ENCODE results near the gene MBD3L4. TPM values are rescaled to one million over a fixed set of nuclear protein-coding genes. Genes with fewer than 3 reads are reported as not detected.

MBD3L4 gene
- total and polyA plus RNA-seq, 10 of the 15 experiments (the other 5 are each of a cell fraction or from before 2014, with no cell fraction given): not detected

- in situ Hi-C loops (cut with MboI): no loop called here
- FAIRE-seq (no peak), ATAC-seq (no peak), DNase-seq (ENCODE audit: low read depth, low spot score) (no peak)
- H3K4me2 ChIP-seq (ENCODE audit: control insufficient read depth, insufficient read depth): no peak overlapping the region
- H3K9ac ChIP-seq (ENCODE audit: control insufficient read depth, insufficient read depth, low read length): no peak overlapping the region
- no peak overlapping the region for H2AFZ ChIP-seq (ENCODE audit: control insufficient read depth, low read depth, low read length)
- no peaks in the 10 kb centered on the region for H3K27me3 ChIP-seq (replicated peaks in 1 of 2; ENCODE audit: control insufficient read depth in 2 of 2, insufficient read depth in 2 of 2, low read length in 1 of 2)
- TSS peak; percentile 45 for BruUV-seq (replicated peaks)
- ChIA-PET SMC1A (ENCODE audit: uncharacterized antibody, unreplicated experiment) (interaction anchor here (0.8 kb wide), 1 partner anchor 13 kb away, joined by 3 read pairs; no protein-coding TSS in a partner anchor), CTCF (interaction anchor here (1.4 to 1.7 kb wide), 2 partner anchors 13 to 16 kb away, joined by 4 to 5 read pairs; partner anchors contain the start of gene ZNF557), POLR2A (interaction anchor here (1.5 to 1.9 kb wide), 2 partner anchors 13 to 16 kb away, joined by 5 to 10 read pairs; partner anchors contain the start of gene ZNF557), RAD21 (ENCODE audit: unreplicated experiment) (no interaction called here)
- H3K27ac ChIP-seq (ENCODE audit: control insufficient read depth, insufficient read depth): no peak overlapping the region
- H3K9me3 ChIP-seq (replicated peaks; ENCODE audit: control insufficient read depth, insufficient read depth, low read length): peaks cover 68% of the 10 kb centered on the region
- H3K36me3 ChIP-seq (ENCODE audit: control insufficient read depth in 2 of 2, insufficient read depth in 2 of 2, low read length in 1 of 2): peaks cover 29 to 45% of the 10 kb centered on the region in 2 experiments
- no peak overlapping the region for H3K4me3 ChIP-seq
- no peaks in the 10 kb centered on the region for H3K4me1 ChIP-seq (ENCODE audit: control insufficient read depth, insufficient read depth, low read length)
- intact Hi-C loops (cut with micrococcal nuclease; ENCODE audit: unreplicated experiment): no loop called here
- 97% methylated on average over 15 of the region's 15 CpGs for WGBS (ENCODE audit: insufficient coverage, insufficient replicate concordance, low lambda C conversion rate, missing lambda C conversion rate)
- H4K20me1 ChIP-seq (ENCODE audit: control insufficient read depth, insufficient read depth): no peaks in the 10 kb centered on the region
- H3K79me2 ChIP-seq (ENCODE audit: control insufficient read depth, insufficient read depth, low read length): no peaks in the 10 kb centered on the region
- no peak for TF ChIP-seq JUNB (IDR thresholded peaks at IDR 0.05)
- TF ChIP-seq NR2F1 (conservative IDR thresholded peaks at IDR 0.05): no peak
- no peak for TF ChIP-seq SMARCA5 (IDR thresholded peaks at IDR 0.05)
- no peak for TF ChIP-seq STAT3 (IDR thresholded peaks at IDR 0.05; ENCODE audit: low read depth, low read length)
- no peak for TF ChIP-seq MEF2A (IDR thresholded peaks at IDR 0.05; ENCODE audit: insufficient read depth, low read depth, low read length)
- TF ChIP-seq RAD21 (IDR thresholded peaks at IDR 0.05; ENCODE audit: insufficient read depth, low read depth, low read length): no peak
- peak; percentile 98 for TF ChIP-seq CBX5 (IDR thresholded peaks at IDR 0.05; ENCODE audit: low read depth)
- peak; percentile 61 for TF ChIP-seq RELB (IDR thresholded peaks at IDR 0.05; ENCODE audit: low read depth)
- no peak for TF ChIP-seq PBX3 (IDR thresholded peaks at IDR 0.05; ENCODE audit: insufficient replicate concordance, low read depth, low read length)
- TF ChIP-seq IKZF2 (IDR thresholded peaks at IDR 0.05): no peak
- no peak for TF ChIP-seq PKNOX1 (IDR thresholded peaks at IDR 0.05)
- no peak for TF ChIP-seq HDGF (IDR thresholded peaks at IDR 0.05)
- no peak for TF ChIP-seq DPF2 (IDR thresholded peaks at IDR 0.05)
- no peak for TF ChIP-seq TCF3 (IDR thresholded peaks at IDR 0.05; ENCODE audit: borderline replicate concordance, insufficient read depth, low read depth, low read length)
- TF ChIP-seq CHD2 (IDR thresholded peaks at IDR 0.05; ENCODE audit: borderline replicate concordance, low read depth, low read length): no peak
- TF ChIP-seq ZBTB11 (CRISPR knock-in tag; IDR thresholded peaks at IDR 0.05): no peak
These were observed 43.3 kb upstream of the MBD3L4 start for GRCh38 chr19:7083076-7083956.

Data from GM12878 (cell line).